ENCODE measurements around the gene SGCA.

Gene SGCA

DNA sequence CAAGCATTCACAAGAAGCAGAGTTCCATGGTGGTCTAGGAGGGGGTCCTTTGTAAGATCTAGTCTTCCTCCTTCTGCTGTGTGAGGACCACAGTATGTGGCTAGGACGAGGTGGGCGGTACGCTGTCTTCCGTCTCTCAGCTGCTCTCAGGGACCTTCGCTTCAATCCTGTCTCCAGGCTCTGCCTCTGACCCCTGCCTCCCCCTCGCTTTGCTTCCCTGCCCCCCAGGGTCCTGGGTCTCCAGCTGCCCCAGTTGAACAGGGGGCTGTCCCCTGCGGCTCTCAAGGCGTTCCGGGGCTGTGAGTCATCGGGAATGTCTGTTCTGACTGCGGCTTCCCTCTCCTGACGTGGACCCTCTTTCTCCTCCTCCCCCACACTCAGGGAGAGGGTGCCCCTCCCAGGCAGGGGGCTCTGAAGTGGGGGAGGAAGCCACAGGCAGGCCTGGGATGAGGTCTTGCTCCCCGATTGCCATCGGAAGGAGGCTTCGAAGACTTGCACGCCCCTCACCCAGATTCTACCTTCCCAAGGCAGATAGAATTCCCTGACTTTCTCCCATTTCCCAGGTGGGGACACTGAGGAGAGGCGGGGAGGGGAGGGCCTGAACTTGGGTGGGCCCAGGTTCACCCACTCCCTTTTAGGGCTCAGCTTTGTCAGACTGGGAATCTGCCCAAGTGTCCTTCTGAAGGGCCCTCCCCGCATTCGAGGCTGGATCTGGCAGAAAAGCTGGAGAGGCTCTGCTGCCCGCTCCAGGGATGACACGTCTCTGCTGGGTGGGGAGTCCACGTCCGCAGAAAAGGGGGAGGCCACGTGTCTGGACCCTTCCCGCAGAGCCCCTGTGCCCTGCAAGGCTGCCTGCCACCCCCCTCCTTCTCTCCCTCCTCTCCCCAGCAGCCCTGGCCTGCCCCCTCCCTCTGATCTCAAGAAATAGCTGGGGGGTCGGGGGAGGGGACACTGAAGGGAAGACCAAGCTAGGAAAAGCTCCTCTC is 44.7 kb downstream of the SGCA start:
- peak; percentile 93 for DNase-seq

DNA sequence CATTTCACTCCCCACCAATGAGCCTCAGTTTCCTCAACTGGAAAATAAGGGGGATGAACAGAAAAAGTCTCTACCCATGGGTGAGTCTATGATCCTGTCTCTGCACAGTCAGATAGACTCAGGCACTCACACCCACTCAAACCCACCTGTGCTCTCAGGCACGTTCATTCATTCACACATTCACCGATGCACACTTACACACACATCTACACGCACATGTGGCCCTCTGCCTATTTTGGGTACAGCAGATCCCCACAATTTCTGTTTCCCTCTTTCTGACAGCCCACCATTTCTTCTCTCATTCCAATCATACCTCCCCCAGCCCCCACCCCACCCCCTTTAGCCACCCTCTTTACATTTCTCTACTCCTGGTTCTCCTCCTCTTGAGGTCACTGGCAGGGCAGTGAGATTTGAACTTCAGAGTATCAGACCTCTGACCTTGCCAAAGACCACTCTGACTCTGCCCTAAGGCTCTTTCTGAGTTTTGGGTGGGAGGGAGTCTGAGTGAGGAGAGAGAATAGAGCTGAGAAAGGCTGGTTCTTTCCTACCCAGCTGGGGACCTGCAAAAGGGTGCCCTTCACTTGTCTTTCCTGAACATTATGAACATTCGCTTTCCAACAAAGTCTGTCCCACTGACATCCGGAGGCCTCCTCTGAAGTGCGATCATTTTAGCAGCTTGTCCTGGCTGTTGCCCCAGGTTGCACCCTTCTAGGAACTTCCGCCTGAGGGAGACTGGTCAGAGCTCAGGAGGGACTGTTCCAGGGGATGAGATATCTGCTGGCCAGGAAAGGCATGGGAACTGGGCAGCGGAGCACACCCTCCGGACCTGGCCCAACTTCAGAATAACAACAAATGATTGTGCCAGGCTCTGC is 45.7 kb downstream of the SGCA start:
- DNase-seq: no peak

DNA sequence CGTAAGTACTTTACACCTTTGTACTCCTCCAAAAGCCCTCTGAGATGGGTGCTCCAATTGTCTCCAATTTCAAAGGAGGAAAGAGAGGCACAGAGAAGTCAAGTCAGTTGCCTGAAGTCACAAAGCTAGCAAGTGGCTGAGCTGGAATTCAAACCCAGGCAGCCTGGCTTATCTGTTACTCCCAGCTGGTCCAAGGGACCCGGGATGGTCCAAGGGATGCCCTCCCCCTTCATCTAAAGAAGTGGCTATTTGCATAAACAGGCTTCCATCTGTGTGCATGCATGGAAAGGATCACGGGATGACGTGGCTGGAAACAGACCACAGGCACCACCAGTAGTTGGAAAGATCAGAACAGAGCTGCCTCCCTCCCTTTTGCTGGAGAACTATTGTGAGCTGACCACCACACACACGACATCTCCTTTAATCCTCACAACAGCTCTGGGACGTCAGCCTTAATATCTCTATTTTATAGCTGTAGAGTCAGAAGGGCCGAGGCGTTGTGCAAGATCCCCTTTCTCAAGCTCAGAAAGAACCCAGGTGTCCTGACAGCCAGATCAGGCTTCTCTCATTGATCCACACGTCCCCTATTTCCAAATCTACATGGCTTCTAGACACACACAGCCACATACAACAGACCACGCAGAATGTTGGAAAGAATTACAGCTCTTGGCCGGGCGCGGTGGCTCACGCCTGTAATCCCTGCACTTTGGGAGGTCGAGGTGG is 46.5 kb downstream of the SGCA start:
- peak; percentile 76 for DNase-seq

DNA sequence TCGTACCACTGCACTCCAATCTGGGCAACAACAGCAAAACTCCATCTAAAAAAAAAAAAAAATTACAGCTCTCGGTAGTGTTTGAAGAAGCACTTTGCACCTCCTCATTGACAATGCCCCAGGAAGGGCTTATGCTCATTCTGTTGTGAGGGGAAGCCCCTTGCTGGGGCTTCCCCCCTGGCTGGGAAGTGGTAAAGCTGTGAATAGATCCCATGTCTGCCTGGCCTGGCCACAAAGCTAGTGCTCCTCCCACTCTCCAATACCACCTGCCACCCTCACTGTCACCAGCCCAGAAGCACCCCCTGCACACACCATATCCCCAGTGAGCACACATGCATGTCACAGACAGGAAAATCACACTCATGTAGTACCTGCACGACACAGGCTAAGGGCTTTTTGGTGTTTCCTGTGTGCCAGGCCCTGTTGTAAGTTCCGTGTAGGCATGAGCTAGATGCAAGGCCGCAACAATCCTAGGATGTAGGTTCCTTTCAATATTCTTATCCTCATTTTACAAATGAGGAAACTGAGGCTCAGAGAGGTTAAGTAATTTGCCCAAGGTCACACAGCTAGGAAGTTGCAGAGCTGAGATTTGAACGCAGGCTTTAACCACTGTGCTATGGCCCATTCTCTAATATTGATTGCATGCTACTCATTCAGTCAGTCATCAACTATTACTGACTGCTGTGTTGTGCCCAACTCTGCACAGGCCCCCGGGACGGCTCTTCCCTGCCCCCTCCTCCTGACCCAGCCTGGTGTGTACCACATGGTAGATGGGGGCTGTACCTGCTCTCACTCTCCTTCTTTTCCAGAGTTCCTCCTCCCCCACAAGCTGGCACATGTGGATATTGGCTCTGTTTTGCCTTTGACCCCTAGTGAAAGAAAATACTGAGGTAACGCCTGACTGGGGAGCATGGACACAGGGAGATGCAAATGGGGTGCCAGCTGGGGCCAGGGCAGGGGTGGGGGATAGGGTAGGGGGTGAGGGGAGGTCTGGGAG is 47.5 kb downstream of the SGCA start:
- no peak for DNase-seq

DNA sequence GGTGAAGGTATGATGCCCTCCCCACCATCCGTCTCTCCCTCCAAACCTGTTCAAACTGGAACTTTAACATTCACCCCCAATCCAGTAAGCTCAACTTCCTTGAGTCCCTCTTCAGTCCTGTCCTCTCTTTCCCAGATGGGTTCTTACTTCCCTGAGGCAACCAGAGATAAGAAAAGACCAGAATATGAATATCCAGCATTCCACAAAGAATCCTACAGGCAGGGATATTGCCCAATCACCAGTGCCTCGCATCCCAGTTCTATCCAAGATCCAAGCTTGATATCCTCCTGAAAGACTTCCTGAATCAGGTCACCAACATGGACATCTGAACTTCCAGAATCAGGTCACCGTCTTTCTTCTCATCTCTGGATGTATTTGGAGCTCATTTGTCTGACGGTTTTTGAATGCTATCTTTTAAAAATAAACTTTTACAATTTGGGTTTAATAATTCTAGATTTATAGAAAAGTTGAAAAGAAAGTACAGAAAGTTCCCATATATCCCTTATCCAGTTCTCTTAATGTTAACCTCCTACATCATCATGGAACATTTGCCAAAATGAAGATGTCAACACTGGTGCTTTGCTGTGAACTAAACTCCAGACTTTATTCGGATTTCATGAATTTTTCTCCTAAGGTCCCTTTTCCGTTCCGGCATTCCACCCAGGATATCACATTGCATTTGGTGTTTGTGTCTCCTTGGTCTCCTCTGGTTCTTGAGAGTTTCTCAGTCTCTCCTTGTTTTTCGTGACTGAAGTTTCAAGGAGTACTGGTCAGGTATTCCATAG is 49.4 kb downstream of the SGCA start:
- no peak for DNase-seq

DNA sequence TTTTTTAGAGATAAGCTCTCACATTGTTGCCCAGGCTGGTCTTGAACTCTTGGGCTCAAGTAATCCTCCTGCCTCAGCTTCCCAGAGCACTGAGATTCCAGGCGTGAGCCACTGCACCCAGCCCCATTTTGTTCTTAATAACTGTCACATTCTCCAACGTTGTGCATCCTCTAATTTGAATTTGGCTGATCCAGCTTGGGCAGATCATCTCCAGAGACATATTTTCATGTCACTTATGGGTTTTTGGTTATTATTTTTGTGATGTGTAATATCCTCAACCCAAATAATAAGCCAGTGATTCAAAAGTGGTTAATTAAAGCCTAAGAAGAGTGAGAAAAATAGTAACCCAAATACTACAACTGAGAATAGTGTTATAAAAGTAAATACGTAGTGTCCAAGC is 51.8 kb downstream of the SGCA start:
- no peak for DNase-seq

DNA sequence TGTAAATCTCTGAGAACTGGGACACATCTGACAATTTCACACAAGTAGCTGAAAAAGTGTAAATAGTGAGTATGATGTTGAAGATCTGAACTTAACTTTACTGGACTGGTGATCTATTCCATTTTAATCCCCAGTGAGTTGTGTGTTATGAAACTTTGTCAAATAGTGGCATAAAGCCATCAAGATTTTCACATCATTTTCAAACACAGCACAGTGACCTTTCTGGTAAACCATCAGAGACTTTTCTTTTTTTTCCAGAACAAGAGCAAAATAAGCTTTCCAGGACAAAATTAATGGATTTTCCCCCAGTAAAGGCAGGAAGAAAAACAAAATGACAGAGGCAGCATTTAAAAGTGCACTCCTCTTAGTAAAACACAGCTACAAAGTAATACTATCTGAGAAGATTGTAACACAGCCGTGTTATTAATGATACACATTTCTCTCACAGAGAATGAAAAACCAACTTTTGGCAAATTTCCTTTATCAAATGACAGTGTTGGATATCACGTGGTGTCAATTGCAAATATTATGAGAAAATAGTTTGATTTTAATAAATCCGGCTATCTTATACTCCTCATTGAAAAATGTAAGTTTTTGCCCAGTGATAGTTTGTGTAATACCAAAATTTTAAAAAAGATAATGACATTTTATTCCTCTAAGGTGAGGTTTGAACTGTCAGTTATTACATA is 52.4 kb downstream of the SGCA start:
- DNase-seq: no peak

DNA sequence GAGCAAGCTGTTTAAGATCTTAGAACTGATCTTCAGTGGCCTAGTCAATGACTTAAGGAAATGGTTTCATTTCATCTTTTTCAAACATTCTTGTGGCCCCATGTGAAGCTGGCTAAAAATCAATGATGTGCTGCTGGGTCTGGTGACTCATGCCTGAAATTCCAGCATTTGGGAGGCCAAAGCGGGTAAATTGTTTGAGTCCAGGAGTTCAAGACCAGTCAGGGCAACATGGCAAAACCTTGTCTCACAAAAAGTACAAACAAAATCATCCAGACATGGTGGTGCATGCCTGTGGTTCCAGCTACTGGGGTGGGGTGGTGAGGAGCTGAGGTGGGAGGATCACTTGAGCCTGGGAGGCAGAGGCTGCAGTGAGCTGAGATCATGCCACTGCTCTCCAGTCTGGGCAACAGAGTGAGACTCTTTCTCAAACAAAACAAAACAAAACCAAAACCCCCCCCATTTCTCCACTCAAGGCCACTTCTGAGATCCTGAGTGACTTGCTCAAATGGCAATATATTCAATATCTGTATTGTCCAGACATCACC is 53.0 kb downstream of the SGCA start:
- DNase-seq: peak; percentile 55

DNA sequence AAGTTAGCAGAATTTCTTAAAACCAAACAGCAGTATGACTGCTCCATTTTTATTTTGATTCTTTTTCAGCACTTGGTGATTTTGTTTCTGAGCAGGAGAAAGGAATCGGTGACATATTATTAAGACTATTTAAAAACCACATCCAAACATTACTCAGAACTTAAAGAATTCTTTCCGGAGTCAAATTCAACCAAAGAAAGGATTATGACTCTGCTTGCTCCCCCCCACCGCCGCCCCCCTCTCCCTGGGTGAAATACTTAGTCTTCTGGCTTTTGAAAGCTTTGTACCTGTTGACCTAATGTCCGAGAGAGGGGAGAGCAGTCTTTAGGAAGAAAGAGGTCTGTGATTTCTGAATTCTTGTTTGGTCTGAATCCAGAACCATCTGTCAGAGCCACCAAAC is 53.5 kb downstream of the SGCA start:
- peak; percentile 78 for DNase-seq

DNA sequence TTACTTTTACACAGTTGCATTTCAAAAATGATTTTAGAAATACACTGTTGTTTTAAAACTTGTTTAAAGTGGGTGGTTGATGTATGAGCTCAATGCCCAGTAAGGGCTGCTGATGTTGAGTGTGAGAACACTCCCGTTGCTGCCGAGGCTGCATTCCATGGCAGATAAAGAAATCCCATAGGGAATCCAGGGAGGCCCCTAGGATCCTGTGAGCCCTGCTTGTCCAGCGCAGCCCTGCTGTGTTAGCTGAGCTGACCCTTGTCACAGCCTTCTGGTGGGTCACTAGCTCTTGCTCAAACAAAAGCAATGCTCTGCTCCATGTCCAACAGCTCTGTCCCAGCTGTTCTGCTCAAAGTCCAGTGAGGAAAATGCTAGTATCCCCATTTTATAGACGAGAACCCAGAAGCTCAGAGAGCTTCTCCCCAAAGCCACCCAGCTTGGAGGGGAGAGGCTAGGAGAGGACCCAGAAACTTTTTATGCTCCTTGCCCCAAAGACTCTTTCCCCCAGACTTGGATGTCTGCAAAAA is 54.2 kb downstream of the SGCA start:
- DNase-seq: peak; percentile 58

DNA sequence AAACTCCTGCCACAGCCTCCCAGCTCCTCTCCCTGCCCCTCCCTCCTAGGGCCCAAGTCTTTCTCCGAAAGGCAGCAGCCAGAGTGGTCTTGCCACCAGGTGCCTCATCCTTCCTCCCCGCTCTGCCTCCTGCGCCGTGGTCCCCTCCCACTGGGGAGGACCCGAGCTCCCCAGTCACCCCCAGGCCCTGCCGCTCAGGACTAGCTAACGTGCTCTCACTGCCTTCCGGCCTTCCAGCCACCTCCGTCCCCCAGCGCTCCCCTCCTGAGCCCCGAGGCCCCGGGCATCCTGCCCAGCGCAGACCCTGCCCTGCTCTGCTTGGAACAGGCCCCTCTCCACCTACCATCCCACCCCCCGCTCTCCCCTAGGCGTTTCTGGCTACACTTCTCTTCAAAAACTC is 55.0 kb downstream of the SGCA start:
- DNase-seq: no peak

DNA sequence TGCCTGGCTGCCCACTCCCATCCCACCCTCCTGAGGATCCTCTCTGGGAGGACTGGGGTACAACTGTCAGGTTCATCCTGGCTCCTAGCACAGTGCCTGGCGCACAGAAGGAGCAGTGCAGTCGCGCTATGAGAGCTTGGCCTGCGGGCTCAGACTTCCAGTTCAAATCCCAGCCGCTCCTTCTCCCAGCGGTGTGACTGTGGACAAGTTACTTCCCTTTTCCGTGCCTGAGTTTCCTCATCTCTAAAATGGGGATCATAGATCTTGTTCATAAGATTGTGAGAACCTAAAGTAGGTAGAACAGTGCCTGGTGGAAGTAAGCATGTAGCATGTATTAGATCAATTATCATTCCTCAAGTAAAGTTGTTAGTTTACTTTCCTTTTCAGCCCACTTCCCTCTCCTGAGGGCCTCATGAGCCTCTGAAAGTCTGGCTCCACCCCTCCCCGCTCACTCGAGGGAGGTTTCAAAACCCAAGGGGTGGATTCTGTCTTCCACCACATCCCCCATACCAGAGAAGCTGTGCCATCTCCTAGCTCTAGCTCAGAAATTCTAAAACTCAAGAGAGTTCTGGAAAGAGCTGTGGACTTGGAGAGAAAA is 55.6 kb downstream of the SGCA start:
- peak; percentile 42 for DNase-seq

DNA sequence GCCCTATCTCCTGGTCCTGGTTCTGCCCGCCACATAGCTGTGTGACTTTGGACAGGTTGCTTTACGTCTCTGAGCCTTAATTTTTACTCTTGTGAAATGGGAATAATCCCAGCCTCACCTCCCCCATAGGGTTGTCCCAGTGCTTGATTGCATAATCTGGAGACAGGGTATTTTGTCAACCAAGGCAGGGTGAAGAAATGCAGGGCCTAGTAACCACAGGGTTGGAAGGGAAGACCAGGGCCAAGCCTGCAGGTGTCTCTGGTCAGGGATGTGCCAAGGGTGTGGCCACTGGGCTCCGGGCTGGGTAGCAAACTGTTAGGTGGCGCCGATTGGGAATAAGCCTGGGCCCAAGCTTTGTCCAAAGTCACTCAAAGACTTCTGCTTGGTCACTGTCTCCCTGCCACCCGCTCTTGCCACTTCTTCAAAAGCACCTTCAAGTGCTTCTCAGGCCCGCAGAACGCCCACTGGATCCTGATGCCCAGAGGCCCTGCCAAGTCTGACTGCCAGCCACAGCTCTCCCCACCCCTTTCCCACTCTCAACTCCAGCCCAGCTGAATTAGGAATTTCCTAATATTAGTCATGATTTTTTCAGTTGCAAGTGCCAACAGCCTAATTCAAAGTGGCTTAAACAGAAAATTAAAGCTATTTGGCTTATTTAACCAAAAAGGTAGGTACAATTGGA is 56.2 kb downstream of the SGCA start:
- DNase-seq: peak; percentile 81

DNA sequence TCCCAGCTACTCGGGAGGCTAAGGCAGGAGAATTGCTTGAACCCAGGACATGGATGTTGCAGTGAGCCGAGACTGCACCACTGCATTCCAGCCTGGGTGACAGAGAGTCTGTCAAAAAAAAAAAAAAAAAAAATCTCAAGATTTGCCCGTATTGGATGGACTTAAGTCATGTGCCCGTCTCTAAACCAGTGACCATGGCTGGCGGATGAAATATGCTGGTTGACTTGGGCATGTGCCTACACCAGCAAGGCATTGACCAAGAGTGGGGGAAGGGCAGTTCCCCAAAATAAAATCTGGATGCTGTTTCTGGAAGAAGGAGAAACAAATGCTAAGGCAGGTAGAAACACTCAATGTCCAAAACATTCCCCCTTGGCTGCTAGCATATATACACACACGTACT is 57.1 kb downstream of the SGCA start:
- no peak for DNase-seq

Measured in femur (tissue), 1 donor.